ENCODE results near the gene ZNF140.

- TF ChIP-seq CTCF (IDR thresholded peaks at IDR 0.05 in 4 of 5, conservative IDR thresholded peaks at IDR 0.05 in 1 of 5): no peak
- no peak for TF ChIP-seq POLR2A (IDR thresholded peaks at IDR 0.05)
These were observed 22.3 kb upstream of the ZNF140 start for GRCh38 chr12:133058203-133059113.
